SIG-M5 treated with dmso at 0.1 percent for 504 hours (cell line): ENCODE data around the gene LCLAT1.
"Not testable (repeated sequence)": the region's sequence is repeated elsewhere in the genome, so short reads cannot be mapped to it uniquely, and the experiment has no call there.

Source experiments
- DNase-seq: peaks from one replicate; lab custom pipeline; 2025; ENCODE audit not compliant: unreplicated experiment; lab: John Stamatoyannopoulos, UW

Gene LCLAT1

DNA sequence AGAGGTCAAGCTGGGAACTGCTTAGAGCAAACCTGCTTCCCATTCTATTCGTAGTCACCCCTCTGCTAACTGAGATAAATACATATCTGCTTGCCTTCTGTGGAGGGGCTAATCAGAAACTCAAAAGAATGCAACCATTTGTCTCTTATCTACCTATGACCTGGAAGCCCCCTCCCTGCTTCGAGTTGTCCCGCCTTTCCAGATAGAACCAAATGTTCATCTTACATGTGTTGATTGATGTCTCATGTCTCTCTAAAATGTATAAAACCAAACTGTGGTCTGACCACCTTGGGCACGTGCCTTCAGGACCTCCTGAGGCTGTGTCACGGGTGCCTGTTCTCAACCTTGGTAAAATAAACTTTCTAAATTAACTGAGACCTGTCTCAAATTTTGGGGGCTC lies 66.6 kb downstream of the LCLAT1 start:
- DNase-seq: not testable (repeated sequence)

DNA sequence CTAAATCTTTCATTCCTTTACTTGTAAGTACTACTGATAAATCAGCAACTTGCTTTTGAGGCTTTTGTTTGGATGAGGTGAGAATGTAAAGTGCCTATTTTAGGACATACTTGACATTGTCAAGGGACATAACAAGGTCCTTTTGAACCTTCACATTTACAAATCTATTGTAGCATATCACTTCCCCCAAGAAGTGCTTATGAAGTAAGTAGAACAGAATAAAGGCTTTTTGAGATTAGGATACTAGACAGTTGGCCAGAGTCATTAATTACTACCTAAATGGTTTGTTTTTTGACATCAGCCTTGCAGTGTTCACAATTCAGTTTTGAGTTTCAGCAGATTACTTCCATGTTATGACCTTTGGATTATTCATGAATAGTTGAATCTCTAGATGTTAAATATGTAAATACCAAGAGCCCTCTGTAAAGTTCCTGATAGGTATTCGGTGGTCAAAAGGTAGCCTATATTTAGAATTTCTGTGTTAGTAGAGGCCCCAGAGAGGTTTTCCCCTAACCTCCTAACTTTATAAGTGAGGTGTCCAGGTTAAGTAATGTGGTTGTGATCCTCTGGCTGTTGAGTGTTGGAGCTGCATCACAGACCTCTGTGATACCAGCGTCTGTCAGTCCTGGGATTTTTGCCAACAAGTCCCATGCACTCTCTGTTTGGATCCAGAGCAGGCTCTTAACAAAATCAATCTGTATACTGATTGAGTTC lies 67.2 kb downstream of the LCLAT1 start:
- DNase-seq: no peak

DNA sequence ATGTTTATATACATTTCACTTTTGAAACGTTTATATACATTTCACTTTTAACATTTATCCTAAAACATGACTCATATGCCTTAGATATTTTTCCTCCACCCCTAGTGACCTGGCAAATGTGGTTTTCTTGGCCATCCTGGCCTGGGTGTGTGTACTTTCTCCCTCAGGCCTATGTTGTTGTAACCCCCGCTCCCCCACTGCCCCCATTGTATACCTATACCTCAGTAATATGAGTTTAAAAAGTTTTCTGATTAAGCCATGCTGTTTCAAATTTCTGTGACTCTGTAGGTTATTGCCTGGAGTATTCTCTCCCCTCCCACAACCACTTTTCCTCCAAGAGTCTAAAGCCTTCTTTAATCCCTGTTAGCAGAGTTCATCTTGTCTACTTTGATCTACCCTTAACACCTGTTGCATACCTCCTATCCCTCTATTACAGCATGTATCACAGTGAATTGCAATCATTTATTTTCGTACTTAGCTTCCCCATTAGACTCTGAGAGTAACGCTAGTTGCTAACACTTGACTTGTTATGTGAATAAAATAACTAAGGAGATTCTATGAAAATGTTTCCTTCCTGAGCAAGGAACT lies 67.9 kb downstream of the LCLAT1 start:
- DNase-seq: no peak

DNA sequence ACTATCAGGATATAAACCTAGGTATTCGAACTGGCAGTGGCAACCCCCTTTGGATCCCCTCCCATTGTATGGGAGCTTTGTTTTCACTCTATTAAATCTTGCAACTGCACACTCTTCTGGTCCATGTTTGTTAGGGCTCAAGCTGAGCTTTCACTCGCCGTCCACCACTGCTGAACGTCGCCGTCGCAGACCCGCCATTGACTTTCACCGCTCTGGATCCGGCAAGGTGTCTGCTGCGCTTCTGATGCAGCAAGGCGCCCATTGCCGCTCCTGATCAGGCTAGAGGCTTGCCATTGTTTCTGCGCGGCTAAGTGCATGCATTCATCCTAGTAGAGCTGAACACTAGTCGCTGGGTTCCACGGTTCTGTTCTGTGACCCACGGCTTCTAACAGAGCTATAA lies 69.1 kb downstream of the LCLAT1 start:
- no peak for DNase-seq

DNA sequence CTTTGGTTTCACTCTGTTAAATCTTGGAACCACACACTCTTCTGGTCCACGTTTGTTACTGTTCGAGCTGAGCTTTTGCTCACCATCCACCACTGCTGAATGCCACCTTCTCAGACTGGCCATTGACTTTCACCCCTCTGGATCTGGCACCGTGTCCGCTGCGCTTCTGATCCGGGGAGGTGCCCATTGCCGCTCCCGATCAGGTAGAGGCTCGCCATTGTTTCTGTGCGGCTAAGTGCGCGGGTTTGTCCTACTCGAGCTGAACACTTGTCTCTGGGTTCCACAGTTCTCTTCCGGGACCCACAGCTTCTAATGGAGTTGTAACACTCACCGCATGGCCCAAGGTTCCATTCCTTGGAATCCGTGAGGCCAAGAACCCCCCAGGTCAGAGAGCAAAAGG lies 72.8 kb downstream of the LCLAT1 start:
- DNase-seq: no peak

DNA sequence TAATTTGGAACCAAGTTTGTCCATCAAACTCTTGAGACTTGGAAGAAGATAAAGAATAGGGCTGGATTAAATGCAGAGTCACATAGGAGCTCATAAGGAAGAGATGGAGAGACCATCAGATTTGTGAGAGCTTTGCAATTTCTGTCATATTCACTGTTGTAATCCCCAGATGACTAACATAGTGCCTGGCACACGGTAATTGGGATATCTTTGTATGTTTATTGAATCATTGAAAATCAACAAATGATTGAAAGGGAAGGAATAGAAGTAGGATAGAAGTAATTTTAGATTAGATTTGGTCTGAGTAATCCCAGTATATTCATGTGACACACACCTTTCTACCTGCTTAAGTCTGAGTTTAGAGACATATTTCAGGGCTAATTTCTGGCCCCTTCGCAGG lies 75.4 kb downstream of the LCLAT1 start:
- DNase-seq: no peak

DNA sequence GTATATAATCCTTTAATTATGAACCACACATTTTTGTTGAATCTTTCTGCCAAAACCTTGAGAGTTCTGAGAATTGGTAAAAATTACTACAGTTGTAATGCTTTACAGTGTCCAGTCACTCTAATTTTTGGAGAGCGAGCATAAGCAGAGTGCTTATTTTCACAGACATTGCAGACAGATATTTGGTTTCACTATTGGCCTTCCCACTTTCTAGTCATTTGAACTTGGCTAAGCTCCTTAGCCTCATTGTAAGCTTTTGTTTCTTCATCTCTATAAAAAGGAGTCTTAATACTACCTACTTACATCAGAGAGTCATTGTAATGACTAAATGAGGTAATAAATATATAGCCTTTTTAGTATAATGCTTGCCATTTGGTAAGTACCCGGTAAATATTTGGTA lies 80.4 kb downstream of the LCLAT1 start:
- no peak for DNase-seq

DNA sequence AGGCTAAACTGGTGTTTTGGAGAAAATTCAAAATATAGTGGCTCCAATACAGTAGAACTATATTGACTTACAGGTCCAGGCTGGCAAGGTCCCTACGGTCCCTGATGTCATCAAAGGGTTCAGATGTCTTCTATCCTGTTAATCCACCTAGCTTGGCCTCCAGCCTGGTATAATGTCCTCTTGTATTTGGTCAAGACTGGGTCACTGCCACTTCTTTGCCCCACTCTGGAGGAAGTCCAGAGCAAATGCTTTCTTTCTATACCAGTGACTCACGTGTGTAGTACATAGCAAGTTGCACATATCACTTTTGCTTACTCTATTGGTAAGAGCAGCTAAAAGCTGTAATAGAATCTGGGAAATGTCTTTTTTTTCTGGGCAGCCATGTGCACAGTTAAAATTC lies 80.8 kb downstream of the LCLAT1 start:
- DNase-seq: no peak

DNA sequence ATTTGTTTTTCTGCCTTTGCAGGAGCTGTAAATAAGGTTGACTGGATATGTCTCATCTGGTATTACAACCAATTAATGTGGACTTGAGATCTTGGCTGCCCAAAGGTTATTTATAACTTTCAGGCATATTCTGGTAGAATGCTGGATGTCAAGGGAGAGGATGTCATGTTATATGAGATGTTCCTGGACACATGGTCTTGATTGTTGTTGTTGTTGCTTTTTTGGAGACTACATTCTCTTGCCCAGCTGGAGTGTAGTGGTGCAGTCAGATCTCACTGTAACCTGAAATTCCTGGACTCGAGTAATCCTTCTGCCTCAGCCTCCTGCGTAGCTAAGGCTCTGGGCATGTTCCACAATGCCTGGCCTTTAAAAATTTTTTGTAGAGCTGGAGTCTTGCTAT lies 83.3 kb downstream of the LCLAT1 start:
- no peak for DNase-seq

DNA sequence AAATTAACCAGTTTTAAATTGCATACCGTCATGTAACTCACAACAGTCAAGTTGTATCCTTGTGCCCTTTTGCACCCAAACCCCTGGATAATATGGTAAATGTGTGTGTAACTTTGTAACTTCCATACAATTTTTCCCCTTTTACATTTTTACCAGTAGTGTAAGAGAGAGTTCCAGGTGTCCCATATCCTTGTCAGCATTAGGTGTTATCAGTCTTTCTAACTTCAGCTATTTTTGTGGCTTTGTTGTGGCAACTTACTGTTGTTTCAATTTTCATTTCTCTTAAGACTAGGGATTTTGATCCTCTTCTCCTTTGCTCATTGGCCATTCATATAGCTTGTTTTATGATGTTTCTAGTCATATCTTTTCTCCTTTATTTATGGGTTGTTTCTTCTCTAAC lies 94.6 kb downstream of the LCLAT1 start:
- DNase-seq: no peak

DNA sequence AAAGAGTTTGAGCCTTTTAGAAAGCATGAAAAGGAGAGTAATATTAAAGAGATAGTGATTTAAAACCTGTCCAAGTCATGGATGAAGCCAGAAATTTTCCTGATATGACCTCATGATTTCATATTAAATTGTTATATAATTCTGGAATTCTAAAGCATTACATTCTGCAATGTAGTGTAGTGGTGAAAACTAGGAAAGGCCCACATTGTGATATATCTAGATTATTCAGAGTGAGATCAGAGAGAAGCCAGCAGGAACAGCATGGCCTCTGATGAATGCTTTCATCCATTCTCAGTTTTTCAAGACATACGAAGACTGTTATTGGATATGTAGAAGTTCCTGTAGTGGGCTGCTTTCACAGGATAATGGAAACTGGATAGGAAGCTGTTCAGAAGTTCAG lies 98.8 kb downstream of the LCLAT1 start:
- no peak for DNase-seq

DNA sequence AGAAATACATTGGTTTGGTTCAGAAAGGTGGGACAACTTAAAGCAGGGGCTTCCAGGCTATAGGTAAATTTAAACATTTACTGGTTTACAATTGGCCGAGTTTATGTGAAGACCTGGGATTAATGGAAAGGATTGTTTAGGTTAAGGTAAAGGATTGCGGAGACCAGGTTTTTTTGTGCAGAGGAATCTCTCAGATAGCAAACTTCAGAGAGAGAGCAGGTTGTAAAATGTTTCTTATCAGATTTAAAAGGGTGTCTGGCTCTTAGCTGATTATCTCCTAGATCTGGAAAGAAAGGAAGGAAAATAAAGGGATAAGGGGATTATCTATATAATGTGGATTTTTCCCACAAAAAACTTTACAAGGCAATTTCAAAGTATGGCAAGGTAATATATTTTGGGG lies 101.3 kb downstream of the LCLAT1 start:
- DNase-seq: no peak

DNA sequence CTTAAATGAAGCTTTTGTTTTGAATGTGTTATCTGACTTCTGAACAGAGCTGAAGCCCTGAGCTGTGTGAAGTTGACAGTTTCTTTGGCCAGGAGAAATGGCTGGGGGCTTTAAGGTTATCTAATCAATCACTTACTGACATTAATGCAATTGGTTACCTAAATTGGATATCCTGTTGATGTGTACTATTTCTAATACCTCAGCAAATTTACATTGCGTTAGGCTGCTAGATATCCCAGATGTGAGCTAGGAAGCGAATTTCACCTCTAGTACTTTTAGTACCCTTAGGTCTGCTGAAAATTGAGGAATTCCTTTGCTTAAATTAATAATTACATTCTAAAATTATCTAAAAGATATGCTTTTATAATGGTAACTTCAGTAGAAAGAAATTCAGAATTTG lies 102.0 kb downstream of the LCLAT1 start:
- no peak for DNase-seq

DNA sequence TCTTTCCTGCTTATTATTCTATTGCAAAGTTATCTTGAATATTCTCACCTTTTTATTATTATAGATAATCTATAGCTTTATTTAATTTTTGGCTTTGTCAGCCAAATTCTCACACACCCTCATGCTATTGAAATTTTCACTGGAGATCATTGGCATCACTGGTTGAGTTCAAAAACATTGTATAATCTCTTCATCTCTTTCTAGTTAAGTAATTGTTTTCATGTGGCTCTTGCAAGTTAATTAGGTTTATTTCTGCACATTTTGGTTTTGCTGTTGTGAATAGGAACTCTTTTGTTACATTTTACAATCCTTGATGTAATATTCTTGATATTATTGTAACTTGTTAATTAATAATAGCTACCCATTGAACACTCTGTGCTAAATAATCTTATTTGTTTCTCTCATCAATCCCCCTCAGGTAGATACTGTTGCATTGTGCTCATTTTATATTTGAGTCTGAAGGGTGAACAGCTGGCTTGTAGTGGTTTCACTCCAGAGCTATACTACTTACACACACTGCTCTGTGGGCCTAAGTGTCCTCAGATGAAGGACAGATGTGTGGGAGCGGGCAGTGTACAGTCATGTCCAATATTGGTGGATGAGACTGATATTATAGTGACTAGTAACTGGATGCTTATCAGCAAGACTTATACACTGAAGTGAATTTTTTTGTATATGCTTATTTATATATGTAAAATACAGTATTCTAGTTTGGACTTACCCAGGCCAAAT lies 112.7 kb downstream of the LCLAT1 start:
- DNase-seq: no peak

DNA sequence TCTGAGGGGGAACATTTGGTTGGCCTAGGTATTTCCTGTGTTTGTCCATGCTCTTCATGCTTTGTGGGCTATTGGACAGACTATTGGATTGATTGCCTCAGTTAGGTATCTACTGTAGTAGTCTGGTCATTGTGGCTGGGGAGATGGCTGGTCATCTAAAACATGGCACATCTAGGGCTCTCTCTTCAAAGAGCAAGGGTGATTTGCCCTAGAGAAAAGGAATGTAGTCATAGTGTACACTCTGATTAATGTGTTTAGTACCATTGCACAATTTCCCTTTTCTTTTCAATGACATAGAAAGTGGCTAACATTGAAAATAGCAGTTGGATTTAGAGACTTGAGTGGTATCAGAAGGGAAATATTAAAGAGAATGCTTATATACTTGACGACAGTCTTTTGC lies 114.3 kb downstream of the LCLAT1 start:
- peak; percentile 24 for DNase-seq

DNA sequence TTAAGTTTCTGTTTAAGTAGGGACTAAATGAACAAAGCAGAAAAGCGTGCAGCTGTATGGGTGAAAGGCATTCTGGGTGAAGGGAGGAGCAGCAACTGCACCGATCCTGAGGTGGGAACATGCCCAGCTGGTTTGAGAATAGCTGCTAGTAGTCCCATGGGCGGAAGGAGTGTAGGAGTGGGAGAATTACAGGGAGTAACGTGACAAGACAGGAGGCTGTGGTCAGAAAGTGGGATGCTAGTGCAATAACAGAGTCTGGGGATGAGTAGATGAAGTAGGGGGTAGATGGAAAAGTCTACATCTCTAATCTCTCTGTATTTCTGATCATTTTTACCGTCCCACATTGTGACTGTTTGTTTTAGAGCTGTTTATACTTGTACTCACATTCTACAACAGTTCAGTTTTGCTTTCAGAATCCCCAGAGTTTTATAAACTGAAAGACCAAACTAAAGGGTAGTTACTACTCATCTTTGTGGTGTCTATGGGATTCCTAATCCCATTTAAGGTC lies 118.9 kb downstream of the LCLAT1 start:
- no peak for DNase-seq

DNA sequence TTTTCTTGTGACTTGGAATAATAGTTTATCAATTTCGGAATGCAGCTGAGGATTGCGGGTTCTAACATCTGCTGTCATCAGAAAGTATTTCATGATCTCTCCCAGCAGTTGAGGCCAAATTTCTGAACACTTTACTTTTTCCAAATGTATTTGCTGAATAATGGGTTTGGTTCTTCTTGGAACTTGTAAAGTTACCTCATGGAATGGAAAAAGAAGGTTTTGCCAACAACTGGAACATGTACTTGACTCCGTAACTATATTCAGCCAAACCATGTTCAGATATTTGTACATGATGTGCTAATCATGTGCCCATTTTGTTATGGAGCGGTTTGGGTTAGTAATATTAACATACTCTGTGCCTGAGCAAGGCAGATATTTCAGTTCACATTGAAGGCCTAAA lies 119.6 kb downstream of the LCLAT1 start:
- no peak for DNase-seq

DNA sequence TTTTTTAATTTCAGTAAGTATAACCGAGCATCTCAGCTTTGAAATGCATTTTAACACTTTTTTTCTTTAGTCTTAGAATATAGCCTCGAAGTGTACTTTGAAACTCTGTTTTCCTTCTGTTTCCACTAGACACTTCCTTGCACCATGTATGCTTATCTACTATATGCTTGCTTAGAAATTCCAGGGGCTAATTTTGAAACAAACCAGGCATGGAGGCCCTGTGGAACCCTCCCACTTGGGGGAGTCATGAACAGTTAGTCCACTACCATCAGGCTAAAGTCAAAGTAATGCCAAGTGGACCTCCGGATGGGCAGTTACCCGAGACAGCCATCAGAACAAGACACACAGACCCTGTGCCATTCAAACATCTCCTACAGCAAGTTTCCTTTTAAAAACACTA lies 120.3 kb downstream of the LCLAT1 start:
- no peak for DNase-seq

DNA sequence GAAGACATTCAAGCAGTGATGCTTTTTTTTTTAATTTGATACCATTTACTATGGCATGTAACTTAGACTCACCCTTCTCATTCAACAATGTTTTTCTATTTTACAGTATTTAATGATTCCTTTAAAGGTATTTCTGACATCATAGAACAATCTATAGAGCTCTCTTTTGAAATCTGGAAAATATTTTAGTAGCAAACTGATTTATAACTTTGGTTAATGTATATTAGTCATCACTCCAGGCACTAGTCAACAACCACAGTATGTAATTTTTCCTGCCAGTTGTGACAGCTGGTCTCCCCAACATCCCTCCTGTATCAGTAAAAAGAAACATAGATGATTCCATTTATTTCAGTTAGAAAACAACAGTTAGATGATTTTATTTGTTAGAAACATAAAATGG lies 122.9 kb downstream of the LCLAT1 start:
- DNase-seq: no peak

DNA sequence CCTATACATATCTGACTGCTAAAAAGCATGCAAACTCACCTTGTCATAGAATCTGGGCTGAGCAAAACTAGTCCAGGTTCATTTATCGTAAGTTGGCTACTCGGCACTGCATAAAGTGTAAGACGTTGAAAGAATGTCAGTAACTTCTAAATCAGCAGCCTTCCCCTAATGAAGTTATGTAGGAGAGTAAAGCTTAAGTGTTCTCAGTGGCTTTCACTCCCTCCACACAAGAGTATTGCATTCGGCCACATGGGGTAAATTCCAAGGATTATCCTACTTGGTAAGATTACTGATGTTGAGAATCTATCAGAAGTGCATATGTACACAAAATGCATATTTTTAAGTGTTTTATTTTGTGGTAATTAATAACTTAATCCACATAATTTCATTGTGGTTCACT lies 130.1 kb downstream of the LCLAT1 start:
- DNase-seq: no peak

DNA sequence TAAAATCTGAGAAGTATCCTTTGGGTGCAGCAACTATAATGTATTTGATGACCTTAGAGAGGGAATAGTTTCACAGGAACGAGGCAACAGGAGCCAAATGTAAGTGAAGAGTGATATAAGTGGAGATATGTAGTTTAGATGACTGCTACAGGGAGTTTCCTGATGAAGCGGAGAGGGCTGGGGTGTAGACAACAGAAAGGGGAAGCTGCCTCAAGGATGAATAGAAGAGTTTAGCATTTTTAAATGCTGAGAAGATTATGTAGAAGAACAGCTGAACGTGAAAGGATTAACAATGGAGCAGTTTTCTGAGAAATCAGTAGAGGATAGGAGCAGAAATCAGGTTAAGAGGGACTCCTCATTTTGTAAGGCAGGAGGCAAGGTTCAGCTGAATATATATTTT lies 133.3 kb downstream of the LCLAT1 start:
- no peak for DNase-seq

DNA sequence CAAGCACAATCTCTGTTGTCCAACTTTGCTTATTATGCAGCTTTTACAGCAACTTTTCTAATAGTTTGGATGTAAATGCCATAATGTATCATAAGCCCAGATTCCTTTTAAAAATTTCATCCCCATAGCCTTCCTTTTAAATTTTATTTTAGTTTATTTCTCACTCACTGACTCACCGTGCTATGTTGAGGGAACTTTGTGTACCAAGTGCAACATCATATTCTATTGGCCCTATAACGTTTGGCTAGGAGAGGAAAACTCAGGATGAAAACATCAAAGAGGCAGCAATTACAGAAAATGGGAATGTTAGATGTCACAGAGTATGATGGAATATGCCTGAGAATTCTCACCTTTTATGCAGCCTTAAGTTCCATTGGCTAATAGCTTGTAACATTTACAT lies 135.5 kb downstream of the LCLAT1 start:
- DNase-seq: no peak
